Loucy (cell line): ENCODE measurements around the gene GOLGA8B.

ENCODE experiments used
- CTCF ChIP-seq: fragments of 200-600 bp; sonication (generic); conservative IDR thresholded peaks from 2 replicates; pipeline ENCODE4 v1.5.1; 2014; ENCODE audit warnings: mild to moderate bottlenecking, antibody characterized with exemption, low read length
- EZH2phosphoT487 ChIP-seq: fragments of 200-600 bp; IDR thresholded peaks from 2 replicates; pipeline ENCODE4 v1.6.1; 2018; ENCODE audit warnings: antibody characterized with exemption, mild to moderate bottlenecking, moderate library complexity, borderline replicate concordance

DNA sequence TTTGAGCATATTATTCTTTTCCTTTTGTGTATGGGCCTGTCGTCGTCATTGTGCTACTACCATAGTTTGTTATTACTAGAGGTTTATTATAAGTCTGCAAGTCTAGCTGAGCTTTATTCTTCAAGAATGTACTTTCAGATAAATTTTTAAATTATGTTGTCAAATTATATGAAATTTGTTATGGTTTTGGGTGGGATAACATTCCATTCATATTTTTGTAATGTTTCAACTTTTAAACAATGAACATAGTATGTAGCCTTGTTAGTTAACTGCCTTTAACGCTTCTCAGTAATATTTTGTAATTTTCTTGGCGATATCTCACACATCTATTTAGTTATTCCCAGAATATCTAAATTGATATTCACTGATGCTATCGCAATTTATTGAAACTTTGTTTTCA, 41.6 kb upstream of the GOLGA8B start:
- no peak for TF ChIP-seq CTCF
- no peak for TF ChIP-seq EZH2phosphoT487
